Measurements from ENCODE around the gene CASP9.

DNA sequence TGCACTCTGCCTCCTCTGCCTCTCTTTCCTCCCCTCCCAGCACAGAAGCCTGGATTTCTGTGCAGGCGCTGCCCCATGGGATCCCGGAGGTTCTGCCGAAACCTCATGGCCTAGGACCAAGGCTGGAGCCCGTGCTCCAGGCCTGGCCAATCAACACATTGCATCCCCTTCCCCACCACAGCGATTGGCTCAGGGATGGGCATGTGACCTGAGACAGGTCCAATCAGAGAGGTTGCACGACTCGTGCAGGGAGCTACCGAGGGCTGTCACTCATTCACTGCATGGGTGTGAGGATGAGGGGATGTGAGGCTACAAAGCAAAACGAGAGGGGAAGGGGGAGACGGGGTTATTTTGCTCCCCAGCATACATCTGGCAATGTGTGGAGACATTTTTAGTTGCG is 51.4 kb downstream of the CASP9 start:
- TF ChIP-seq EZH2phosphoT487 (IDR thresholded peaks at IDR 0.05; ENCODE audit: borderline replicate concordance, low read length): no peak
- TF ChIP-seq, protein P1, sequence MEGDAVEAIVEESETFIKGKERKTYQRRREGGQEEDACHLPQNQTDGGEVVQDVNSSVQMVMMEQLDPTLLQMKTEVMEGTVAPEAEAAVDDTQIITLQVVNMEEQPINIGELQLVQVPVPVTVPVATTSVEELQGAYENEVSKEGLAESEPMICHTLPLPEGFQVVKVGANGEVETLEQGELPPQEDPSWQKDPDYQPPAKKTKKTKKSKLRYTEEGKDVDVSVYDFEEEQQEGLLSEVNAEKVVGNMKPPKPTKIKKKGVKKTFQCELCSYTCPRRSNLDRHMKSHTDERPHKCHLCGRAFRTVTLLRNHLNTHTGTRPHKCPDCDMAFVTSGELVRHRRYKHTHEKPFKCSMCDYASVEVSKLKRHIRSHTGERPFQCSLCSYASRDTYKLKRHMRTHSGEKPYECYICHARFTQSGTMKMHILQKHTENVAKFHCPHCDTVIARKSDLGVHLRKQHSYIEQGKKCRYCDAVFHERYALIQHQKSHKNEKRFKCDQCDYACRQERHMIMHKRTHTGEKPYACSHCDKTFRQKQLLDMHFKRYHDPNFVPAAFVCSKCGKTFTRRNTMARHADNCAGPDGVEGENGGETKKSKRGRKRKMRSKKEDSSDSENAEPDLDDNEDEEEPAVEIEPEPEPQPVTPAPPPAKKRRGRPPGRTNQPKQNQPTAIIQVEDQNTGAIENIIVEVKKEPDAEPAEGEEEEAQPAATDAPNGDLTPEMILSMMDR (conservative IDR thresholded peaks at IDR 0.05; ENCODE audit: low read depth, low read length): no peak
- TF ChIP-seq EZH2 (IDR thresholded peaks at IDR 0.05; ENCODE audit: low read length, unreplicated experiment): no peak
